HepG2 (cell line): ENCODE measurements around the gene FOXS1. TPM values are rescaled to one million over a fixed set of nuclear protein-coding genes. Genes with fewer than 3 reads are reported as not detected.

ENCODE experiments used
- ARNT2 ChIP-seq: sonication (generic); formaldehyde crosslinking; IDR thresholded peaks from 2 replicates; pipeline ENCODE4 v1.8.0; 2022; ENCODE audit warnings: mild to moderate bottlenecking, low read depth, missing genetic modification reagents, moderate library complexity
- ATF1 ChIP-seq: IDR thresholded peaks from 2 replicates; pipeline ENCODE4 v1.6.1; 2016; ENCODE audit warnings: mild to moderate bottlenecking, control low read depth
- ATF7-NPFF ChIP-seq: sonication (generic); formaldehyde crosslinking; IDR thresholded peaks from 2 replicates; pipeline ENCODE4 v1.8.1; 2023; ENCODE audit warnings: mild to moderate bottlenecking, low read depth, missing genetic modification reagents, moderate library complexity
- ATRX ChIP-seq: sonication (generic); formaldehyde crosslinking; IDR thresholded peaks from 2 replicates; pipeline ENCODE4 v1.4.0; 2020; ENCODE audit warnings: missing genetic modification reagents, borderline replicate concordance
- ELF3 ChIP-seq: IDR thresholded peaks from 2 replicates; pipeline ENCODE4 v1.6.1; 2016; ENCODE audit warnings: missing genetic modification reagents, missing compliant biosample characterization
- HHEX ChIP-seq: IDR thresholded peaks from 2 replicates; pipeline ENCODE4 v1.6.1; 2016; ENCODE audit warnings: control low read depth
- MBNL3 ChIP-seq: fragments of 250-450 bp; sonication (Bioruptor Pico); conservative IDR thresholded peaks from 2 replicates; pipeline ENCODE4 v1.8.0; 2022; ENCODE audit warnings: mild to moderate bottlenecking, inconsistent platforms
- MTA3 ChIP-seq: sonication (generic); formaldehyde crosslinking; IDR thresholded peaks from 2 replicates; pipeline ENCODE4 v1.4.0; 2020; ENCODE audit warnings: missing genetic modification reagents
- SMARCC2 ChIP-seq: fragments of 450-650 bp; IDR thresholded peaks from 2 replicates; pipeline ENCODE4 v1.6.1; 2017; ENCODE audit warnings: antibody characterized with exemption, mild to moderate bottlenecking
- SMARCE1 ChIP-seq: fragments of 450-650 bp; IDR thresholded peaks from 2 replicates; pipeline ENCODE4 v1.6.1; 2017; ENCODE audit warnings: borderline replicate concordance
- SRSF1 ChIP-seq: fragments of 200-400 bp; formaldehyde crosslinking; optimal IDR thresholded peaks from 2 replicates; pipeline ENCODE3; 2017; ENCODE audit warnings: mild to moderate bottlenecking, low read depth, low read length, moderate library complexity
- ZBTB8A ChIP-seq: sonication (generic); formaldehyde crosslinking; IDR thresholded peaks from 2 replicates; pipeline ENCODE4 v1.4.0; 2020; ENCODE audit warnings: mild to moderate bottlenecking, low read depth, missing genetic modification reagents, borderline replicate concordance
- ZEB1 ChIP-seq: IDR thresholded peaks from 2 replicates; pipeline ENCODE4 v1.6.1; 2012; ENCODE audit warnings: mild to moderate bottlenecking, low read depth, inconsistent platforms; ENCODE audit not compliant: insufficient replicate concordance
- ZFP37 ChIP-seq: sonication (generic); formaldehyde crosslinking; IDR thresholded peaks from 2 replicates; pipeline ENCODE4 v1.4.0; 2020; ENCODE audit warnings: missing genetic modification reagents, borderline replicate concordance
- ZNF615 ChIP-seq: sonication (generic); formaldehyde crosslinking; IDR thresholded peaks from 2 replicates; pipeline ENCODE4 v1.5.0; 2020; ENCODE audit warnings: mild to moderate bottlenecking, missing genetic modification reagents, borderline replicate concordance
- ZNF652 ChIP-seq: IDR thresholded peaks from 2 replicates; pipeline ENCODE4 v1.6.1; 2016; ENCODE audit warnings: low read depth, borderline replicate concordance
- ZNF660 ChIP-seq: sonication (generic); formaldehyde crosslinking; IDR thresholded peaks from 2 replicates; pipeline ENCODE4 v1.5.1; 2020; ENCODE audit warnings: mild to moderate bottlenecking, low read depth, missing genetic modification reagents, borderline replicate concordance
- ZNF773 ChIP-seq: sonication (generic); formaldehyde crosslinking; IDR thresholded peaks from 2 replicates; pipeline ENCODE4 v1.4.0; 2020; ENCODE audit warnings: missing genetic modification reagents, borderline replicate concordance
- ZNF788 ChIP-seq: sonication (generic); formaldehyde crosslinking; IDR thresholded peaks from 2 replicates; pipeline ENCODE4 v1.5.0; 2020; ENCODE audit warnings: mild to moderate bottlenecking, missing genetic modification reagents, borderline replicate concordance
- polyA plus RNA-seq, 8 experiments: library from polyadenylated mRNA; depleted of rRNA in 3 of 8; stranded (reverse) in 7 of 8; unstranded in 1 of 8; fragments of >200 nt; fragmentation: Illumina TruSeq in 4 of 8; extraction: Trizol in 4 of 8; gene quantifications; 2 replicates each; pipeline versions ENCODE4 v1.2.1 to v1.2.3, GENCODE V29; 2011 to 2016; ENCODE audit warnings: low read depth in 4 of 8, missing spikeins in 1 of 8, mixed read lengths in 1 of 8; ENCODE audit not compliant: insufficient read depth in 1 of 8
- total RNA-seq, 5 experiments: library from RNA; depleted of rRNA; stranded (reverse); fragments of >200 nt; fragmentation: Illumina TruSeq; extraction: Trizol; gene quantifications; 2 replicates each; pipeline ENCODE4 v1.2.3, GENCODE V29; 2016; ENCODE audit warnings: low read depth in 1 of 5
- TF ChIP-seq, protein P1 (sequence below): sonication (generic); formaldehyde crosslinking; IDR thresholded peaks from 2 replicates; pipeline ENCODE4 v1.9.0; 2021; ENCODE audit warnings: mild to moderate bottlenecking, missing genetic modification reagents
- TF ChIP-seq, protein P2 (sequence below): sonication (generic); formaldehyde crosslinking; IDR thresholded peaks from 2 replicates; pipeline ENCODE4 v1.5.1; 2020; ENCODE audit warnings: mild to moderate bottlenecking, missing genetic modification reagents, moderate library complexity

Gene FOXS1
- total and polyA plus RNA-seq, 2 of the 13 experiments (the other 11 are each of a cell fraction or from before 2014, with no cell fraction given), result not detected

DNA sequence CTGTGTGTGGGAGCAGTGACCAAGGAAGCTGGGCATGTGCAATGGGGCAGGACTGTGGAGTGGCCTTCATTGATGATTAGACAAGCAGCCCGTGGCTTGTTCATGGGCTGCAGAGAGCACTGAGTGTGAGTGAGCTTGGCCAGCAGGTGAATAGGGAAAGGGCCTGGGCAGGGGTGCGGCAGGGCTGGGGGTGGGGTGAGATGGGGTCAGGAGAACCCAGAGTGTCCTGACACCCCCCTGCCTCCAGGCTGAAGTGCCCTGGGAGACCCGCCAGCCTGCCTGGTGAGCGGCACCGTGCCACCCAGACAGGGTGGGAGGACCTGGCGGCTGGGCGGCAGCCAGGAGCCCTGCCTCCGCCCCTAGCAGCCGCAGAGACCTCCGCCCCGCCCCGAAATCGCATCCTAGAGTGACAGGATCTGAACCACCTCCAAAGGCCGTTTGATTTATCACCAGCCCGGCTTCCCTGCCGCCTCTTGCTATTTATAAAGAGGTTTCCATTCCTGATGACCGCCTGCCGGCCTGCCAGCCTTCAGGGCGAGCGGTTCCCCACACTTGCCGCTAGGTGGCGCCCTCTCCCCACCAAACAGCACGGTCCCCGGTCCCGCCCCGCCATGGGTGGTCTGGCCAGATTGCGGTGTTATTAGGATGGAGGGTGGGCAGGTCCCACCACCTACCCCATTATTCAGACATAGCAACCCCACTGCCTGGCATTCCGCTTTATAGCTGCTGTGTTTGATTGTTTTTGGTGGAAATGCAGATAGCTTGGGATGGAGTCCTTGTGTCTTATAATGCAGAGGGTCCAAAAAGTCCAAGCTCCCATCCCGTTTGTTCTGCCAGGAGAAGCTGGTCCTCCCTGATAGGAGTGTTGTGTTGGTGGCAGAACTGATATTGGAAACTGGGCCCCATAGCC, 22.7 kb downstream of the FOXS1 start (continued):
- TF ChIP-seq, protein P1, sequence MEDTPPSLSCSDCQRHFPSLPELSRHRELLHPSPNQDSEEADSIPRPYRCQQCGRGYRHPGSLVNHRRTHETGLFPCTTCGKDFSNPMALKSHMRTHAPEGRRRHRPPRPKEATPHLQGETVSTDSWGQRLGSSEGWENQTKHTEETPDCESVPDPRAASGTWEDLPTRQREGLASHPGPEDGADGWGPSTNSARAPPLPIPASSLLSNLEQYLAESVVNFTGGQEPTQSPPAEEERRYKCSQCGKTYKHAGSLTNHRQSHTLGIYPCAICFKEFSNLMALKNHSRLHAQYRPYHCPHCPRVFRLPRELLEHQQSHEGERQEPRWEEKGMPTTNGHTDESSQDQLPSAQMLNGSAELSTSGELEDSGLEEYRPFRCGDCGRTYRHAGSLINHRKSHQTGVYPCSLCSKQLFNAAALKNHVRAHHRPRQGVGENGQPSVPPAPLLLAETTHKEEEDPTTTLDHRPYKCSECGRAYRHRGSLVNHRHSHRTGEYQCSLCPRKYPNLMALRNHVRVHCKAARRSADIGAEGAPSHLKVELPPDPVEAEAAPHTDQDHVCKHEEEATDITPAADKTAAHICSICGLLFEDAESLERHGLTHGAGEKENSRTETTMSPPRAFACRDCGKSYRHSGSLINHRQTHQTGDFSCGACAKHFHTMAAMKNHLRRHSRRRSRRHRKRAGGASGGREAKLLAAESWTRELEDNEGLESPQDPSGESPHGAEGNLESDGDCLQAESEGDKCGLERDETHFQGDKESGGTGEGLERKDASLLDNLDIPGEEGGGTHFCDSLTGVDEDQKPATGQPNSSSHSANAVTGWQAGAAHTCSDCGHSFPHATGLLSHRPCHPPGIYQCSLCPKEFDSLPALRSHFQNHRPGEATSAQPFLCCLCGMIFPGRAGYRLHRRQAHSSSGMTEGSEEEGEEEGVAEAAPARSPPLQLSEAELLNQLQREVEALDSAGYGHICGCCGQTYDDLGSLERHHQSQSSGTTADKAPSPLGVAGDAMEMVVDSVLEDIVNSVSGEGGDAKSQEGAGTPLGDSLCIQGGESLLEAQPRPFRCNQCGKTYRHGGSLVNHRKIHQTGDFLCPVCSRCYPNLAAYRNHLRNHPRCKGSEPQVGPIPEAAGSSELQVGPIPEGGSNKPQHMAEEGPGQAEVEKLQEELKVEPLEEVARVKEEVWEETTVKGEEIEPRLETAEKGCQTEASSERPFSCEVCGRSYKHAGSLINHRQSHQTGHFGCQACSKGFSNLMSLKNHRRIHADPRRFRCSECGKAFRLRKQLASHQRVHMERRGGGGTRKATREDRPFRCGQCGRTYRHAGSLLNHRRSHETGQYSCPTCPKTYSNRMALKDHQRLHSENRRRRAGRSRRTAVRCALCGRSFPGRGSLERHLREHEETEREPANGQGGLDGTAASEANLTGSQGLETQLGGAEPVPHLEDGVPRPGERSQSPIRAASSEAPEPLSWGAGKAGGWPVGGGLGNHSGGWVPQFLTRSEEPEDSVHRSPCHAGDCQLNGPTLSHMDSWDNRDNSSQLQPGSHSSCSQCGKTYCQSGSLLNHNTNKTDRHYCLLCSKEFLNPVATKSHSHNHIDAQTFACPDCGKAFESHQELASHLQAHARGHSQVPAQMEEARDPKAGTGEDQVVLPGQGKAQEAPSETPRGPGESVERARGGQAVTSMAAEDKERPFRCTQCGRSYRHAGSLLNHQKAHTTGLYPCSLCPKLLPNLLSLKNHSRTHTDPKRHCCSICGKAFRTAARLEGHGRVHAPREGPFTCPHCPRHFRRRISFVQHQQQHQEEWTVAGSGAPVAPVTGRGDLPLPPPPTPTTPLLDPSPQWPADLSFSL, result no peak
- TF ChIP-seq ZNF652 (CRISPR knock-in tag) (no peak), ZNF788 (CRISPR knock-in tag) (no peak; the same call in 1 of the 2 replicates), MBNL3 (CRISPR knock-in tag) (no peak), ZNF773 (CRISPR knock-in tag) (no peak), HHEX (CRISPR knock-in tag) (no peak), ATF7-NPFF (CRISPR knock-in tag) (no peak), ZBTB8A (CRISPR knock-in tag) (no peak), ATF1 (CRISPR knock-in tag) (no peak), ZFP37 (CRISPR knock-in tag) (no peak), MTA3 (CRISPR knock-in tag) (no peak), ZEB1 (no peak), SMARCC2 (no peak), ZNF615 (CRISPR knock-in tag) (no peak), SMARCE1 (no peak), SRSF1 (no peak), ARNT2 (CRISPR knock-in tag) (no peak), ELF3 (CRISPR knock-in tag) (no peak), ZNF660 (CRISPR knock-in tag) (no peak), ATRX (CRISPR knock-in tag) (no peak)
- TF ChIP-seq, protein P2, sequence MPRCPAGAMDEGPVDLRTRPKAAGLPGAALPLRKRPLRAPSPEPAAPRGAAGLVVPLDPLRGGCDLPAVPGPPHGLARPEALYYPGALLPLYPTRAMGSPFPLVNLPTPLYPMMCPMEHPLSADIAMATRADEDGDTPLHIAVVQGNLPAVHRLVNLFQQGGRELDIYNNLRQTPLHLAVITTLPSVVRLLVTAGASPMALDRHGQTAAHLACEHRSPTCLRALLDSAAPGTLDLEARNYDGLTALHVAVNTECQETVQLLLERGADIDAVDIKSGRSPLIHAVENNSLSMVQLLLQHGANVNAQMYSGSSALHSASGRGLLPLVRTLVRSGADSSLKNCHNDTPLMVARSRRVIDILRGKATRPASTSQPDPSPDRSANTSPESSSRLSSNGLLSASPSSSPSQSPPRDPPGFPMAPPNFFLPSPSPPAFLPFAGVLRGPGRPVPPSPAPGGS (CRISPR knock-in tag), result no peak
